ENCODE results near the gene TGM4.

DNA sequence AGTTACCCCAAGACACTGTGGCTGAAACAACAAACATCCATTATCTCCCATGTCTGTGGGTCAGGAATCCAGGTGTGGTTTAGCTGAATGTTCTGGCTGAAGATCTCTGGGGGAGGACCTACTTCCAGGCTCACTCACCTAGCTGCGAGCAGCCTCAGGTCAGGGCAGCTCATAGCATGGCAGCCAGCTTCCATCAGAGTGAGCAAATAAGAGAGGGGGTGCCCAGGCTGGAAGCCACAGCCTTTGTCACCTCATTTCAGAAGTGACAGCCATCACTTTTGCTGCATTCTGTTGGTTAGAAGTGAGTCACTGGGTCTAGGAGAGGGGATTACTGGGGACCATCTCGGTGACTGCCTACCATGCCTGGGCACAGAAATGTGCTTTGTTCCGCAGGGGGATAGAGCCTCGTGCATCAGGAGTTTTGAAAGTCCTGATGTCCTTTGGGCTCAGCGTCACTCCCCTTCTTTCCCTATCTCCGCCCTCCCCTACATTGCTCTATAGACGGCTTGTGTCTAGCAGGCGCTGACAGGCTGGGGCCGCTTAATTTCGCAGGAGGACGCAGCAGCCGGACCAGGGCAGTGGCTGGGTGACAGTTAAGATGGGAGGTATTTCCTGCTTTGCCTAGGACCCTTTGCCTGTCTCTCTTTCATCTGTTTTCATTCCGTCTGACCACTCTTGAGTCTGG lies 25.4 kb downstream of the TGM4 start:
- no peak for TF ChIP-seq CTCF (conservative IDR thresholded peaks at IDR 0.05; ENCODE audit: low read depth in 2 of 2)
- no peak for TF ChIP-seq EZH2phosphoT487 (IDR thresholded peaks at IDR 0.05; ENCODE audit: unreplicated experiment)
- TF ChIP-seq EZH2 (IDR thresholded peaks at IDR 0.05; ENCODE audit: low read depth, unreplicated experiment), result no peak
- TF ChIP-seq, protein P1, sequence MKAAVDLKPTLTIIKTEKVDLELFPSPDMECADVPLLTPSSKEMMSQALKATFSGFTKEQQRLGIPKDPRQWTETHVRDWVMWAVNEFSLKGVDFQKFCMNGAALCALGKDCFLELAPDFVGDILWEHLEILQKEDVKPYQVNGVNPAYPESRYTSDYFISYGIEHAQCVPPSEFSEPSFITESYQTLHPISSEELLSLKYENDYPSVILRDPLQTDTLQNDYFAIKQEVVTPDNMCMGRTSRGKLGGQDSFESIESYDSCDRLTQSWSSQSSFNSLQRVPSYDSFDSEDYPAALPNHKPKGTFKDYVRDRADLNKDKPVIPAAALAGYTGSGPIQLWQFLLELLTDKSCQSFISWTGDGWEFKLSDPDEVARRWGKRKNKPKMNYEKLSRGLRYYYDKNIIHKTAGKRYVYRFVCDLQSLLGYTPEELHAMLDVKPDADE (IDR thresholded peaks at IDR 0.05), result no peak
- no peak for TF ChIP-seq POLR2AphosphoS5 (IDR thresholded peaks at IDR 0.05; ENCODE audit: low read depth)
- TF ChIP-seq JUNB (IDR thresholded peaks at IDR 0.05; ENCODE audit: unreplicated experiment), result no peak
- no peak for TF ChIP-seq NANOG (IDR thresholded peaks at IDR 0.05; ENCODE audit: borderline replicate concordance)
- no peak for TF ChIP-seq REST (IDR thresholded peaks at IDR 0.05; ENCODE audit: unreplicated experiment)
